Superior temporal gyrus (tissue), 1 donor: ENCODE measurements around the gene HOXB8.

Experiments
- DNase-seq: peaks from one replicate; pipeline ENCODE4 v3.0.0-alpha.2; 2016; ENCODE audit errors: extremely low spot score

HOXB8 gene

DNA sequence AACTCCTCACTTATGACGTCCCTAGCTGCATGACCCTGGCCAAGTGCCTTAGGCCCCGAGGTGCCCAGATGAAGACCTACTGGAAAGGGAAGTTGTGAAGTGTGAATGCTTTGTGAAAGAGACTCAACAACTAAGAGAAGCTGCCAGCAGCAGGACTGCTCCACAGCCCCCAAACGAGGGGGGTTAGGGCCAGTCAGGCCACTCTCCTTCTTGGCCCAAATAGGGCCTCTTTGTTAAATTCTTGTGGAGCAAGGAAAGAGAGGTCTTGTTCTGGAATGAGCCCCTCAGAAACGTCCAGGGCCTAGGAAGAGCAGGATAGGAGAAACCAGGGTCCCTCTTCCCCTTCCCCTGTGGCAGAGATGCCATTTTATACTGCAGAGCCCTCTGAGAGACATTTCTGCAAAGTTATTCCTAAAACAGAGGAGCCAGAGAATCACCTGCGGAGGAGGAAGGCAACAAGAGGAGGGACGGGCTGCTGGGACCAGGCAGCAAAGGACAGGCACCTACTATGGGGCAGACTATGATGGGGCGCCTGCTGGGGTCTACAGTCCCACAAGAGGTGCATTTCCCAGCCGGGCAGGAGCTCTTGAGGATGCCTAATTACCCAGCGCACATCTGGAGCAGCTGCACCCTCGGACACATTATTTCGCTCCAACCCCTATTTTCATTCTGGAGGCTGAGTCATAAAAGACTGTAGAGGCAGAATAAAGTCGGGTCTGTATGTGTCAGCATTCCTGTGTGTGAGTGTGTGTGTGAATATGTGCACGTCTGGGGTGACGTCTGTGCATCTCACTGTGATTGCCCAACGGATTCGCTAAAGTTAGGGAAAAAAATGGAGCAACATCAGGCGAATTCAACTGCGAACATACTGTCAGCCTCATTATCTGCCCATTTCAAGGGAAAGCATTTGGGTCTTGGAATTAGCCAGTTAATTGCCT lies 22.5 kb upstream of the HOXB8 start:
- no peak for DNase-seq

- DNase-seq: no peak
These were observed 21.3 kb upstream of the HOXB8 start for GRCh38 chr17:48636177-48637018.

DNA sequence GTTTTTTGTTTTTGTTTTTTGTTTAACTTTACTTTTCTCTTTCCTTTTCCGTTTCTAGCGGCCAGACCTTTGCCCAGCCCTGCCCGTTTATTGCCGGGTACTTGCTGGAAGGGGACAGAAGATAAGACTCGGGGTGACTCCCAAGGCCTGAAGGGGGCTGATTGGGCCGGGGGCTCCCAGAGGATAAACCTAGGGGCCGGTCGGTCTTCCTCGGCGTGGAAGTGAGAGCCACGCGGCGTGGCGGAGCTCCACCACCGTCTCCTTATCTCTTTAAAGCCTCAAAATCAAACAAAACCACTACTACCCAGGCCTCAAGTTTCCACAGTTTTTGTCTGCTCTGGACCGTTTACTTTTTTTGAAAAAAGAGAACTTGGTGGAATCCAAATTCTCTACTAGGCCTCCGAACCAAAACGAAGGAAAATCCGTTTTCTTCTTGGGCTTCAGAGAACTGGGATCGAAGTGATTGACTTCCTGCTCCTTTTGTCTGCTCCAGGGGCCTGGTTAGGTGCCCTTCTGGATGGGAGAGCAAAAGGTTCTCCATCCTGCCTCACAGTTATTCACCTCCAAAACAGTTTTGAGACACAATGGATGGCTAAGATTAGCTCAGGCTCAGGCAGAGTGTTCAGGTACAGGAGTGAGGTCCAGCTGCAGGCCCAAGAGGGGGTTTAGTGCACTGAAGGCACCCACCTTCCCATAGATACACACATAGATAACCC lies 19.6 kb upstream of the HOXB8 start:
- no peak for DNase-seq

GRCh38 chr17:48633266-48633677 lies 18.2 kb upstream of the HOXB8 start:
- DNase-seq: no peak

GRCh38 chr17:48632579-48633265 lies 17.6 kb upstream of the HOXB8 start:
- DNase-seq: no peak

DNA sequence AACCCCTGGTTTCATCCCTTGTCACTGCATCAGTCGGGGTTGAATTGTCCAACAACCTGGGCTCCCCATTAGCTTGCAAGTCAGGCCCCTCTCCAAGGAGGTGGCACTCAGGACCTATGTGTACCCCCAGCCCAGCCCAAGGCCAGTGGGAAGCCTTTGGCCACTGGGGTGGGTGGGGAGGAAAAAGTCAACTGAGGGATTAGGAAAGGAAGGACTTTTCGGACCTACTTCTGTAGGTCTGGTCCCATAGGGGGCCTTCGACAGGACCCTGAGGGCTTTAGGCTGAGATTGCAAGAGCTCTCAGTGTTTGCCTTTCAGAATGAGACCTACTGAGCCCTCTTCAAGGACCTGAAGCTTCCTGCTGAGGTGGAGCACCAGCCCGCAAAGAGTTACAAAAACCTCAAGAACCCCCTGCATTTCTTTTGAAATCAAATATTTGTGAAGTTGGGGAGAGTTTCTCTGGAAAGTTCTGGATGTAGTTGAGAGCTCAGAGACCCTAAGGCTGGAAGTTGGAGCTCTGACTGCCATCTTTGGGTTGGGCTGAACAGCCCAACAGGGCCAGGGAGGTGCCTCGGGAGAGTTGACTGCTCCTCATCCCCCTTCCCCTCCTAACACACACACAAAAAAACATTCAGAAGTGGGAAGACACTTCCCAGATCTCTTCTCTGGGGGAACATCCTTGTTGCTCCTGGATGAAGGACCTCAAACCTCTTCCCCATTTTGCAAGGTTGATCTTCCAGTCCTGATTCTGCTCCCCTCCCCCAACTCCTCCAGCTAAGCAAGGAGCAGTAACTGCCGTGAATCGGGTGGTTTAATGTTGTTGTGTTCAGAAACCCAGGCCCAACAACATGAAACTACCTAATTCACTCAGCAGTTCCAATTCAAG lies 16.8 kb upstream of the HOXB8 start:
- DNase-seq: no peak

DNA sequence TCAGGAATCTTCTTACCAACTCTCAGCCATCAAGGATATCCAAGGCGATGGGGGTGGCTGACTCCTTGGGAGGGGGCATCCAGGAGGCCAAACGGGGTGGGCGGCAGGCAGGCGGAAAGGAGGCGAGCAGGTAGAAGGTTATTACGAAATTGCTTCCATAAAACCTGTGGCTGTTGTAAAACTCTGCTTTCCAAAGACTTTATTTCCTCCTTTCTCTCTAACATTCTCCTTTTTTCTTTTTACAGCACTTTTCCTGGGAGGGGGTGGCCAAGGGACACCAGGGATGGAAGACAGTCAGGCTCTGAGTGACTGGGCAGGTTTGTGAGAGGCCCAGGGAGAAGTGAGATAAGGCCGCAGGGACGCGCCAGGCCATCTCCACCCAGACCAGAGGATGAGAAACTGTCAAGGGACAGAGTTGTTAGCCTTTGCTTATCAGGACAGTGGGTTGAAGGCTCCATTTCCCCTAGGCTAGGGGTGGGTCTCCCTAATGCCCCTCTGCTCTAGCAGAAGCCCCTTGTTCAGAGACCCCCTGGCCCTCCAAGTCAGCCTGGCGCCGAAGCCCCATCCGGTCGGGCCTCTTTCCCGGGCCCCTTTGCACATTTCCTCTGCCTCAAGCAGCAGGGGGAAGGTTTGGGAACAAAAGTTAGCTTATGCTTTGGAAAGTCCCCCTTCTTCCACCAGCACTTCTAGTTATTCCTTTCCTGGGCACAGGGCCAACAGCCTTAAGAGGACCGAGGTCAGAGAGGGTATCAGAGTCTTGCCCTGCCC lies 16.0 kb upstream of the HOXB8 start:
- no peak for DNase-seq

DNA sequence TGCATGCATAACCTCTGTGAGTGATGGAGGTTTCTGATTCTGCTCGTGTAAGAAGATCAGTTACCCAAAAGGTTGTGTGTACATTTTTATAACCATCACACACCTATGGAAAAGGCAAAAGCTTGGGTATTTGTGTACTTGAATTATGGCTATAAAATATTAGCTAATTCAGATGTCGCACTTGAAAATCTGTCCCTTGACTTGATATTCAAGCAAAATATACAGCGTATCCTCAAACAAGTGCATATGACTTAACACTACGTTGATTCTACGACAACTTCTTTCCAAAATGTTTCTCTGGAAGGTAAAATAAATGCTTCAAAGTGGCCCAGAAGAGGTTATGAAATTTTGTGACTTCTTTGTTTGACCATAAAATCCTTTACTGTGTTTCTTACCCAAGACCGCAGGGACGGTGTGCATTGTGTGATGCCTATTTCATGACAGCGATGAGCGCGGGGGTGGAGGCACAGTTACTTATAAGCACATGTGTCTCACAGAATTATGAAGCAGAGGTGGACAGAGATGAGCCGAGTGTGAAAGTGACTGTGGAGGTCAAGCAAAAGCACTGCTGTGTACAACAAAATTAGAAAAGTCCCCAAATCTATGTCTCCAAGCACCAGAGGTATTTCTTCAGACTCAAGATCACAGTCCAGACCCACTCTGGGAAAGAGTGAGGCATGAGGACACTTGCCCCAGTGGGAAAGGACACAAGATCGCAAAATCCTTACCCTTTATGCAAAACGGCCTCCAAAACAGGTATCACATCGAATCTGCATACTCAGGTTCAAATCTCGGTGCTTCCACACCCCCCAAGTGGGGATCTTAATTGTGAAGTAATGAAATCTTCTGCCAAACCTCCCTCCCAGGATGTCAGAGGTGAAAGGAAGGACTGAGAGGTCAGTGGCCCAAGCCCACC lies 15.2 kb upstream of the HOXB8 start:
- no peak for DNase-seq

DNA sequence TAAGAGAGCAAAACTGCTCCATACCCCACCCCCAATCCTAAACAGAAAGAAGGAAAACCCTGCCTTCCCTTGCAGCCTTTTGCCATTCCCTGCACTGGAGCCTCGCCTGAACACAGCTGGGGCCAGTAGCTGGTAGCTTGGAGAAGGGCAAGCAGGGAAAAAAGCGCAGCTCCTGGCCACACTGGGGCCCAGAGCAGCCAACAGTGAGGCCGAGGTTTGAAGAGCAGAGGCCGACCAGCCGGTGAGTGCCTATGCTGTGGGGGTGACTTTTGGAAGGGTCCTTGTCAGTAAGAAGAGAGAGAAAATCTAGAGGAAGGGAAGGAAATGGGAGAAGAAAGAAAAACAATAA lies 14.3 kb upstream of the HOXB8 start:
- DNase-seq: no peak

DNA sequence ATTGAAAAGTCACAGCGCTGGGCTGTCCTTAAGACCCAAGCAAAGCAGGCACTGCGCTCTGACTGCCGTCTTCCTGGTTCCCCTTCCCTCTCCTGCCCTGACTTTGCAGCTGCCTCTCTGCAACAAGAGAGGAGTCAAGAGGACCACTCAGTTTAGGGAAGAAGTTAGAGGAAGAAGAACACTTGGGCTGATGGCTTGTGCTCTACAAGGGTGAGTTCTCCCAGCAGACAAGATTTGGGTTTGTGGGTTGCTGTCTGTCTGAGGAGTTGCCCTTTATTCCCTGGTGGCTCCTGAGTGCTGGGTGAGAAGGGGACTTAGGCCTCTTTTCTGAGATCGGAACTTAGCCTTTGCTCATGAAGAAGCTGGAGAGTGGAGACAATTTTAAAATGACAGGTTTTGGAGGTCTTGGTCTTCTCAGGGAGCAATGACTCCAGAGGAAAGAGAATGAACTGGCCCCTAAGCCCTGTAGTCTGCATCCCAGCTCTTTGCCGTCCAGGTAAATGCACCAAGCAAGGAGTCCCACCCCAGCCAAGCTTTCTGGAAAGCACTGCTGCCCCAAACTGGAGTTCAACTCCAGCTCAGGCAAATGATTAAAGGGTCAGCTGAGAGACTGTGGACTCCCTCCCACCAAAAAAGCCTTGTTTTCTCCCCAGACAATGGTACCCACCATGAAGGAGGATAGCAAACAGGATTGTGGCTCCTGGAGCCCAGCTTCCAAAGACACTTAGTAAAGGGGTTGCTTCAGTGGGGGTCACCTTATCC lies 13.7 kb upstream of the HOXB8 start:
- no peak for DNase-seq

DNA sequence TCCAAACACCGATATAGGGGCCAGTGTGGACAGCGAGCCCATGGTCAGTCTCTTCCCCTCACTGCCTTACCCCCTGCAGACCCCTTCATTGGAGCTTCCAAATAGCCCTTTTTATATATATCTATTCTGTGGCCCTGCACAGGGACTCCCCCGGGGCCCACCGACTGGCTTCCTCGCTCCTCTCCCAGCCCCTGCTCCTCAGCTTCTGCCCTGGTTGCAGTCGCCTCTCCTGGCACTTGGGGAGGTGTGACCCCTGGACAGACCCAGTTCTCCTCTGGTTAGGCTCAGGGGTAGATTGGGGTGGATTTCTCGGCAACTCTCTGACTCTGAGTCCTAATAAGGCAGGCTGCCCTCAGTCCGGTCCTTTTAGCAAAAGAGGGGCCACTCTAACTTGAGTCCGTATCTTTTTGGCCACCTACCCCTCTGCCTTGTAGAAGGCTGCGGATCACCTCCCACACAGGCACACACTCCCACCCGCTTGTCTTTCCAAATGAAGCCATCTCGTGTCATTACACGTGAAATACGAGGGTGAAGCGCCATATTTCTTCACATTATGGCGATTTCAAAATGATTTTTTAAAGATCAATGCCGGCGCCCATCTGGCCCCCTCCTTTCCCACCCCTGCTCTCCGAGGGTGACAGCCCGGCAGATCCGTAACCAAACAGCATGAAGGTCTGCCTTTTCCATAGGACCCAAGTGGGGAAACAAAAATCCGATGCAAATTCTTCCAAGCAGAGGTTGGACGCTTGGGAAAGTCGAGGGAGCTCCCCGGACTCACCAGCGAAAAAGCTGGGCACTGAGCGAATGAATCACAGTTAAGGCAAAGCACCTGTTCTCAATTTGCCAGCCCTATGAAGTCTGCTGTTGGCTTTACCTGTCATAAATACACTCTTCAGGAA lies 12.8 kb upstream of the HOXB8 start:
- no peak for DNase-seq

DNA sequence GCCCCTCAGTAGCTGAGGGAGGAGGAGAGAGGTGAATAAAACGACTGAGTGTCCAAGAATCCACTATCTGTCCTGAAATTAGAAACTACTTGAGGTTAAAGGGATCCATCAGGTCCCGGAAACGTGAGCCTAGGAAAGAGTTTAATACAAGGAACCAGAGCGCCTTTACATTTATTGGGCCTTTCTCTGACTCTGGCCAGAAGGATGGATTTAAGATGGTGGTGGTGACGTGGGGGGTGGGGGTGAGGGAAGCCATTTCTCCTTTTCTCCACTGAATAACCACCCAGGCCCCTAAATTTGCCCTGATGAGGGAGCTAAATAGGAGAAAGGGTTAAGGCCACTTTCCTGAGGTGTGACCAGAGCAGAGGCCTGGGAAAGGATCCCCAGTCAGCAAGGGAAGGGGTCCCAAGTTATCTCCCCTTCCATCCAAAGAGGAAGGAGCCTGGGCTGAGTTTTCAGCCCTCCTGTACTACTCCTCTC lies 12.1 kb upstream of the HOXB8 start:
- DNase-seq: no peak

DNA sequence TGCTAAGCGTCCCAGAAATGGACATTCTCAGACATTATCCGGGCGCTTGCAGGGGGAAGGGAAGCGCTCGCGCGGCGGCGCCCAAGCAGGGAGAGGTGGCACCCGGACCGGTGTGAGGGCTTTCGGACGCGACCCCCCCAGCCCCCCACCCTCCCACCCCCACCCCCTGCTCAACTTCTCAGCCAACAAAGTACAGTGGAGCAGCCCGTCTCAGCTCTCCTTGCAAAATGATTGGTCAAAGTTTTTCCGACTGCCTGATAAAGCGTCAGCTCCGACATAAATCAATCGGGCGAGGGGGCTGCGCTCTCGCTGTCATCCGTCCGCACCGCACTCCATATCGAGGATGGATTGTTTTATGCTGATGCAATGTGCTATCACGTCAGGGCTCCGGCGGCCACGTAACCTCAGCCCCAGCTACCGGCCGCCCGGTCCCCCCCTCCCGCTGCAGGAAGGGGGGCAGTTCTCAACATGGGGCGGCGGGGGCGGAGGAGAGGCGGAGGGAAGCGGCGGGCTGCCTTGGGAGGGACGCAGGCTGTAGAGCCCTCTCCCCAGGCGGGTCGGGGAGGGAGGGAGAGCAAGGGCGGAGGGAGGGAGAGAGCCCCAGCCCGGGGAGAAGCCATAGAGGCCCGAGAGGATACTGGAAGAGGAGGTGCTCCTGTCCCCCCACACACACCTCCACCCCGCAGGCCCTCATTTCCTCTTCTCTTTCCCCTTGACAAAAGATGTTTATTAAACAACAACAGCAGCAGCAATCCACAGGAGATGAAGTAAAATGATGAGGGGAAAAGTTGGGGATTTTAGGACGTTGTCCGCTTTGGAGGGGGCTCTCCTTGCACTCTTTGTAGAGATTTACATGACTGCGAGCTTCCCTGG lies 11.4 kb upstream of the HOXB8 start, which contains the start of gene HOXB9:
TSS of gene HOXB9 (minus strand) at position 114 of the 873 bp plus-strand sequence. CDS start at position 25, 89 bp downstream.
- DNase-seq: no peak

- no peak for DNase-seq
These were observed 10.6 kb upstream of the HOXB8 start for GRCh38 chr17:48625495-48626244.
